NT2/D1 (cell line): ENCODE results near the gene BMP6.

Source experiments
- SUZ12 ChIP-seq: IDR thresholded peaks from 2 replicates; pipeline ENCODE4 v1.6.1; 2011; ENCODE audit not compliant: insufficient read length, insufficient read depth; ENCODE audit errors: extremely low read depth
- YY1 ChIP-seq: IDR thresholded peaks from 2 replicates; pipeline ENCODE4 v1.6.1; 2011; ENCODE audit not compliant: insufficient read length, insufficient read depth
- ZNF274 ChIP-seq: IDR thresholded peaks from 2 replicates; pipeline ENCODE4 v1.6.1; 2011; ENCODE audit warnings: mild to moderate bottlenecking, low read depth, low read length

GRCh38 chr6:7906741-7907140 lies 180.8 kb downstream of the BMP6 start:
- no peak for TF ChIP-seq ZNF274
- TF ChIP-seq YY1: no peak
- no peak for TF ChIP-seq SUZ12
